ENCODE measurements around the gene R3HDML. TPM values are rescaled to one million over a fixed set of nuclear protein-coding genes. Genes with fewer than 3 reads are reported as not detected.

R3HDML gene
- total and polyA plus RNA-seq, 2 of the 13 experiments (the other 11 are each of a cell fraction or from before 2014, with no cell fraction given): not detected

DNA sequence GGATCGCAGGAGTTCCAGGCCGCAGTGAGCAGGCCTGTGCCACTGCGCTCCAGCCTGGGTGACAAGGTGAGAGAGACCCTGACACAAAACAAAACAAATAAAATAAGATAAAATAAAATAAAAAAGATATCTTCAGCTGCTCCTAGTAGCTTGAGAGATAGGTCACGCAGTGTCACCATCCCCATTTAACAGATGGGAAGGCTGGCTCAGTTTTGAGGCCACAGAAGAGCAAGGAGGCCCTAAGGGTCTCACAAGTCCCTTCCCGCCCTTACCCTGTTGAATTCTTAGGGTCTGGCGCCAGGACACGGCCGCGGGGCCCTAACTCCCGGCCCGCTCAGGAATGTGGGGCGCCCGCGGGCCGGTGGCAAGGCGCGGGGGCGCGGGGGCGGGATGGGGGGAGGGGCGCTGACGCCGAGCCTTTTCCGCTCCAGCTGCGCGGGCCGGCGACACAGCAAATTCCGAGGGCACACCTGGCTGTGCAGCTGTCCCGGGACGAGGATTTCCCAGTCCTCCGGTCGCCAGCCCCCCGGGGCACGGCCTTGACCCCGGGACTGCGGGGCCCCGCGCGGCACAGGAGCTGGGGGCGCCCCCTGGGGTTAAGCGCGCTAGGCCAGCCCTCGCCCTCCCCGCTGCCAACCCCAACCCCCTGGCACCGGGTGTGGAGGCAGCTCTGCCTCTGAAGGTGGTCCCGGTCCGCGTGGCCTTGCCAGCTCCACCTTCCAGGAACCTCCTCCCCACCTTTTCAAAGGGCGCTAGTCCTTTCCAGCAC, 10.3 kb upstream of the R3HDML start (continued):
- TF ChIP-seq MXD4 (CRISPR knock-in tag; IDR thresholded peaks at IDR 0.05) (no peak), PRMT3 (CRISPR knock-in tag; IDR thresholded peaks at IDR 0.05; ENCODE audit: borderline replicate concordance, low read depth) (no peak), CAMTA2 (CRISPR knock-in tag; IDR thresholded peaks at IDR 0.05; ENCODE audit: borderline replicate concordance) (no peak), ZNF564 (CRISPR knock-in tag; IDR thresholded peaks at IDR 0.05) (0 out of 2 replicates have a peak, but pooled peaks have one; percentile 58), ETV5 (CRISPR knock-in tag; IDR thresholded peaks at IDR 0.05; ENCODE audit: borderline replicate concordance) (peak; percentile 13; the same call in 1 of the 2 replicates), ZNF761 (CRISPR knock-in tag; conservative IDR thresholded peaks at IDR 0.05) (no peak), KDM6A (CRISPR knock-in tag; IDR thresholded peaks at IDR 0.05; ENCODE audit: low read depth) (no peak), MED8 (CRISPR knock-in tag; IDR thresholded peaks at IDR 0.05; ENCODE audit: insufficient replicate concordance) (peak; percentile 30), RXRA (CRISPR knock-in tag; IDR thresholded peaks at IDR 0.05) (peak; percentile 83), ZNF589 (CRISPR knock-in tag; conservative IDR thresholded peaks at IDR 0.05) (0 out of 2 replicates have a peak, but pooled peaks have one; percentile 54), ZFP36L1 (CRISPR knock-in tag; IDR thresholded peaks at IDR 0.05) (no peak), ZMYM3 (CRISPR knock-in tag; IDR thresholded peaks at IDR 0.05) (0 out of 2 replicates have a peak, but pooled peaks have one; percentile 9), ZNF34 (CRISPR knock-in tag; IDR thresholded peaks at IDR 0.05; ENCODE audit: borderline replicate concordance) (peak; percentile 74; the same call in 1 of the 2 replicates), TEAD3 (CRISPR knock-in tag; optimal IDR thresholded peaks at IDR 0.05; ENCODE audit: borderline replicate concordance) (peak; percentile 69), ZNF354B (CRISPR knock-in tag; IDR thresholded peaks at IDR 0.05) (no peak), HDAC1 (CRISPR knock-in tag; IDR thresholded peaks at IDR 0.05) (peak; percentile 51)
- TF ChIP-seq, protein P1, sequence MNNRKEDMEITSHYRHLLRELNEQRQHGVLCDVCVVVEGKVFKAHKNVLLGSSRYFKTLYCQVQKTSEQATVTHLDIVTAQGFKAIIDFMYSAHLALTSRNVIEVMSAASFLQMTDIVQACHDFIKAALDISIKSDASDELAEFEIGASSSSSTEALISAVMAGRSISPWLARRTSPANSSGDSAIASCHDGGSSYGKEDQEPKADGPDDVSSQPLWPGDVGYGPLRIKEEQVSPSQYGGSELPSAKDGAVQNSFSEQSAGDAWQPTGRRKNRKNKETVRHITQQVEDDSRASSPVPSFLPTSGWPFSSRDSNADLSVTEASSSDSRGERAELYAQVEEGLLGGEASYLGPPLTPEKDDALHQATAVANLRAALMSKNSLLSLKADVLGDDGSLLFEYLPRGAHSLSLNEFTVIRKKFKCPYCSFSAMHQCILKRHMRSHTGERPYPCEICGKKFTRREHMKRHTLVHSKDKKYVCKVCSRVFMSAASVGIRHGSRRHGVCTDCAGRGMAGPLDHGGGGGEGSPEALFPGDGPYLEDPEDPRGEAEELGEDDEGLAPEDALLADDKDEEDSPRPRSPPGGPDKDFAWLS (CRISPR knock-in tag; IDR thresholded peaks at IDR 0.05; ENCODE audit: borderline replicate concordance): peak; percentile 81; the same call in 1 of the 2 replicates
- TF ChIP-seq, protein P2, sequence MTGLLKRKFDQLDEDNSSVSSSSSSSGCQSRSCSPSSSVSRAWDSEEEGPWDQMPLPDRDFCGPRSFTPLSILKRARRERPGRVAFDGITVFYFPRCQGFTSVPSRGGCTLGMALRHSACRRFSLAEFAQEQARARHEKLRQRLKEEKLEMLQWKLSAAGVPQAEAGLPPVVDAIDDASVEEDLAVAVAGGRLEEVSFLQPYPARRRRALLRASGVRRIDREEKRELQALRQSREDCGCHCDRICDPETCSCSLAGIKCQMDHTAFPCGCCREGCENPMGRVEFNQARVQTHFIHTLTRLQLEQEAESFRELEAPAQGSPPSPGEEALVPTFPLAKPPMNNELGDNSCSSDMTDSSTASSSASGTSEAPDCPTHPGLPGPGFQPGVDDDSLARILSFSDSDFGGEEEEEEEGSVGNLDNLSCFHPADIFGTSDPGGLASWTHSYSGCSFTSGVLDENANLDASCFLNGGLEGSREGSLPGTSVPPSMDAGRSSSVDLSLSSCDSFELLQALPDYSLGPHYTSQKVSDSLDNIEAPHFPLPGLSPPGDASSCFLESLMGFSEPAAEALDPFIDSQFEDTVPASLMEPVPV (CRISPR knock-in tag; IDR thresholded peaks at IDR 0.05): 0 out of 2 replicates have a peak, but pooled peaks have one; percentile 39
- TF ChIP-seq, protein P3, sequence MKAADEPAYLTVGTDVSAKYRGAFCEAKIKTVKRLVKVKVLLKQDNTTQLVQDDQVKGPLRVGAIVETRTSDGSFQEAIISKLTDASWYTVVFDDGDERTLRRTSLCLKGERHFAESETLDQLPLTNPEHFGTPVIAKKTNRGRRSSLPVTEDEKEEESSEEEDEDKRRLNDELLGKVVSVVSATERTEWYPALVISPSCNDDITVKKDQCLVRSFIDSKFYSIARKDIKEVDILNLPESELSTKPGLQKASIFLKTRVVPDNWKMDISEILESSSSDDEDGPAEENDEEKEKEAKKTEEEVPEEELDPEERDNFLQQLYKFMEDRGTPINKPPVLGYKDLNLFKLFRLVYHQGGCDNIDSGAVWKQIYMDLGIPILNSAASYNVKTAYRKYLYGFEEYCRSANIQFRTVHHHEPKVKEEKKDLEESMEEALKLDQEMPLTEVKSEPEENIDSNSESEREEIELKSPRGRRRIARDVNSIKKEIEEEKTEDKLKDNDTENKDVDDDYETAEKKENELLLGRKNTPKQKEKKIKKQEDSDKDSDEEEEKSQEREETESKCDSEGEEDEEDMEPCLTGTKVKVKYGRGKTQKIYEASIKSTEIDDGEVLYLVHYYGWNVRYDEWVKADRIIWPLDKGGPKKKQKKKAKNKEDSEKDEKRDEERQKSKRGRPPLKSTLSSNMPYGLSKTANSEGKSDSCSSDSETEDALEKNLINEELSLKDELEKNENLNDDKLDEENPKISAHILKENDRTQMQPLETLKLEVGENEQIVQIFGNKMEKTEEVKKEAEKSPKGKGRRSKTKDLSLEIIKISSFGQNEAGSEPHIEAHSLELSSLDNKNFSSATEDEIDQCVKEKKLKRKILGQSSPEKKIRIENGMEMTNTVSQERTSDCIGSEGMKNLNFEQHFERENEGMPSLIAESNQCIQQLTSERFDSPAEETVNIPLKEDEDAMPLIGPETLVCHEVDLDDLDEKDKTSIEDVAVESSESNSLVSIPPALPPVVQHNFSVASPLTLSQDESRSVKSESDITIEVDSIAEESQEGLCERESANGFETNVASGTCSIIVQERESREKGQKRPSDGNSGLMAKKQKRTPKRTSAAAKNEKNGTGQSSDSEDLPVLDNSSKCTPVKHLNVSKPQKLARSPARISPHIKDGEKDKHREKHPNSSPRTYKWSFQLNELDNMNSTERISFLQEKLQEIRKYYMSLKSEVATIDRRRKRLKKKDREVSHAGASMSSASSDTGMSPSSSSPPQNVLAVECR (CRISPR knock-in tag; IDR thresholded peaks at IDR 0.05; ENCODE audit: borderline replicate concordance): peak; percentile 59; the same call in 1 of the 2 replicates

Data from HepG2 (cell line).